Uterus (tissue), 2 donors: ENCODE data around the gene RSPO4.

Source experiments
- POLR2A ChIP-seq, 2 donors: fragments of 450-650 bp; IDR thresholded peaks; one replicate each; pipeline ENCODE4 v1.6.1; 2016; ENCODE audit warnings: antibody characterized with exemption in 2 of 2, mild to moderate bottlenecking in 1 of 2, moderate library complexity in 1 of 2
- TF ChIP-seq, protein P1 (sequence below), 4 experiments: fragments of 200-600 bp in 2 of 4; fragments of 450-650 bp in 2 of 4; sonication (generic) in 2 of 4; IDR thresholded peaks; one replicate each; pipeline ENCODE4 v1.5.1; 2016 to 2019; ENCODE audit warnings: antibody characterized with exemption in 4 of 4, mild to moderate bottlenecking in 2 of 4, moderate library complexity in 1 of 4

DNA sequence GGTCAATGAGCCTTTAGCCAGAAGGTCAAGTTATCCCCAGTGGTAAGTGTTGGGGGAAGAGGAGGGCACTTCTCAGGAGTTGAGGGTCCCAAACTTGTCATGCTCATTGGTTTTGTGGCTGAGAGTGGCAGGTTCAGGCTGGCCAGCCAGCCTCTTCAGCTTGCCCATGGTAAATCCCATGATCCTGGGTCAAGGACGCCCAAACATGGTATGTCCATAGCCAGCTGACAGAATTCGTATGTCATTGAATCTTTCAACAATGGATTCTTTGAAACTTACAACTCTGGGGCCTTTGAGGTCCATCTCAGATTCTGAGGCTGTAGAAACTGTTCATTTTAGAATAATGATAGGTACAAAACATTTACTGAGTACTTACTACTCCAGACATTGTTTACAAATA lies 36.1 kb upstream of the RSPO4 start:
- TF ChIP-seq, protein P1, sequence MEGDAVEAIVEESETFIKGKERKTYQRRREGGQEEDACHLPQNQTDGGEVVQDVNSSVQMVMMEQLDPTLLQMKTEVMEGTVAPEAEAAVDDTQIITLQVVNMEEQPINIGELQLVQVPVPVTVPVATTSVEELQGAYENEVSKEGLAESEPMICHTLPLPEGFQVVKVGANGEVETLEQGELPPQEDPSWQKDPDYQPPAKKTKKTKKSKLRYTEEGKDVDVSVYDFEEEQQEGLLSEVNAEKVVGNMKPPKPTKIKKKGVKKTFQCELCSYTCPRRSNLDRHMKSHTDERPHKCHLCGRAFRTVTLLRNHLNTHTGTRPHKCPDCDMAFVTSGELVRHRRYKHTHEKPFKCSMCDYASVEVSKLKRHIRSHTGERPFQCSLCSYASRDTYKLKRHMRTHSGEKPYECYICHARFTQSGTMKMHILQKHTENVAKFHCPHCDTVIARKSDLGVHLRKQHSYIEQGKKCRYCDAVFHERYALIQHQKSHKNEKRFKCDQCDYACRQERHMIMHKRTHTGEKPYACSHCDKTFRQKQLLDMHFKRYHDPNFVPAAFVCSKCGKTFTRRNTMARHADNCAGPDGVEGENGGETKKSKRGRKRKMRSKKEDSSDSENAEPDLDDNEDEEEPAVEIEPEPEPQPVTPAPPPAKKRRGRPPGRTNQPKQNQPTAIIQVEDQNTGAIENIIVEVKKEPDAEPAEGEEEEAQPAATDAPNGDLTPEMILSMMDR (IDR thresholded peaks at IDR 0.05) = no peak
- no peak for TF ChIP-seq POLR2A (IDR thresholded peaks at IDR 0.05)
